SIG-M5 treated with dmso at 0.1 percent for 504 hours (cell line): ENCODE results near the gene ATP1B1.
"Not testable (repeated sequence)": the region's sequence is repeated elsewhere in the genome, so short reads cannot be mapped to it uniquely, and the experiment has no call there.

Source experiments
- DNase-seq: peaks from one replicate; lab custom pipeline; 2025; ENCODE audit not compliant: unreplicated experiment; lab: John Stamatoyannopoulos, UW

Gene ATP1B1

DNA sequence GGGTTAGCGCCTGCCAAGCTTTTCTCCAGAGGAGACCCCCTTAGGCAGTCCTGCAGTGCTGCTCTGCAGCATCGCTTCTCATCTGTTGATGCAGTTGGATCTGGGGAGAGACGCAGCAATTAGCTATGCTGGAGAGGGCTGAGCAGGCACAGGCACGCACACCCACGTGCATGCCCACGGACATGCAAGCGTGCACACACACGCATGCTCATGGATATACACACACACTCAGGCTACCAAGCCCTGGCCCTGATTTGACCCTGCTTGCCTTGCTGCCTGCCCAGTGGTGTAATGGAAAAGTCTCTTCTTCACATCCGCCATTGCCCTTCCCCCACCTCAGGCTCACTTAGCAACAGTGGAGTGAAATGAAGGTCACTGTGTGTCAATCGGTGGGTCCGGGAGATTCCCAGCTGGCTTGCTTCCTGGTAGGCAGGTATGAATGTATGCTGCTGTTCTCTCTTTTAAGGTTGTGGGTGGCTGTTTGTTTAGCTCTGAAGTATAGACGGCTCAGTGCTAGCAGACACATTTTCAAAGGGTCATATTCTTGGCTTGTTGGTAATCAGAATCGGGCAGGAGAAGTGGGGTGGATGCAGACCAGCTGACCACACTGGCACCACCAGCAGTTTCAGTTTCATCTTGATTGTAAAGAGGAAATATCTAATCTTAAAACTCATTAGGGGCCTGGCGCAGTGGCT is 9.5 kb downstream of the ATP1B1 start:
- DNase-seq: no peak

DNA sequence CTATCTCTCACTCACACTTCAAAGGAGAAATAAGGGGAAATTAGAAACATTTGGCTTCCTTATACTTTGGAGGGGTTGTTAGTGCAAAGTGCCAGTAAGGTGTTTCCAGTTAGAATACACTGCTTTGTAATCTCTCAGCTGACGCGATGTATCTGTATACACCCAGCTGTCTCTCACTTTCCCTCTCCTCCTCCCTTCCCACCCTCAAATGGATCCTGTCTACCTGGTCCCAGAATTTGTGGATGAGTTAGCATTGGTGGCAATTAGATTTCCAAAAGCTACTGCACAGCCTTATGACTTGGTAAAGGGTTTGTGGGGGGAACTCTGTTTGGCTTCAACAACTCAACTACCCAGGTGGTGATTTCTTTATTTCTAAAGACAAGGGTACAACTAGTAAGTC is 10.5 kb downstream of the ATP1B1 start:
- DNase-seq: no peak

DNA sequence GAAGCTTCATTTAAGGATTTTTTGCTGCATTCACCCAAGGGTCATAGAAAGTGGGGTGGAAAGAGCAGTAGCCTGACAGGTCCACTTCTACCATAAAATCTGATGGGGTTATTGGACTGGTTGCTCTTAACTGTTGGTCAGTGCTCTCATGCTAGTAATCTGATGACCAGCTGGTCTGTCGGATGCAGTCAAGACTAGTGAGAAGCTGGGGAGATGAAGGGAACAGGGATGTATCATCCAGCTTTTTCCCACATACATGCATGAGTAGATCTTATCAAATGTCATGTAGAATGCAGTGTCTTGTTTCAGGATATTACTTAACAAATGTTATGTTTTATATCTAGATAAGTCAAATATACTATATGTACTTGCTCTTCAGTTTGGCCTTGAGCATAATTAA is 11.1 kb downstream of the ATP1B1 start:
- no peak for DNase-seq

DNA sequence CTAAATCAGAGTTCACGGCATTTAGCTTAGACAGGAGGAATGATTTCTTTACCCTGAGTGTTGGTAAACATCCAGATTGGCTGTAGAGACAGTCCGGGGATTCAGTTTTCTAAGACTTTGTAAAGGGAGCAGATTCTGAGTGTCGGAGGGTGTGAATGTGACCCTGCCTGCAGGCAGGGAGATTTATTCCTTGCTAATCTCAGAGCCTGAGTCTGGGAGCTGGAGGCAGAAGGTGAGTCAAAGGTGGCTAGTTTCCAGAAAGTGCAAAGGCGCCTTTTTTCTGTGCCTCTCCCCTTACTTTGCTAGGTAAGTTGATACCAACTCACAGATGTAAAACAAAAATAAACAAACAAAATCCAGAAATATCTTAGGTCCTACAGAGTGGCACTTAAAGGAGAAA is 11.7 kb downstream of the ATP1B1 start:
- no peak for DNase-seq

DNA sequence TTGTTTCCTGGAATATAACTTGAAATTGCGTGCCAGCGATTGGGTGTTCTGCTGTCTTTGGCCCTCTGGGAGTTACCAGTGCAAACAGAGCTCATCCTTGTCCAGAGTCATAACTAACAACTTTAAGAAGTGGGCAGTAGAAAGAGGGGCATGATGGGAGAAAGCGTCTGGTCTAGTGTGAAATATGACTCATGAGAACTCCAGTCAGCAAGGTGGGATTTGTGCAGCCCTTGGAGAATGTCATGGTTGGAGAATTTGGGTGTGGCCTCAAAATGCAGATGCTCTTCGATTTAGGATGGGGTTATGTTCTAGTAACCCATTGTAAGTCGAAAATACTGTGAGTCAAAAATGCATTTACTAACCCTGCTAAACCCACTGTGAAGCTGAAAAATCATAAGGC is 12.9 kb downstream of the ATP1B1 start:
- DNase-seq: no peak

DNA sequence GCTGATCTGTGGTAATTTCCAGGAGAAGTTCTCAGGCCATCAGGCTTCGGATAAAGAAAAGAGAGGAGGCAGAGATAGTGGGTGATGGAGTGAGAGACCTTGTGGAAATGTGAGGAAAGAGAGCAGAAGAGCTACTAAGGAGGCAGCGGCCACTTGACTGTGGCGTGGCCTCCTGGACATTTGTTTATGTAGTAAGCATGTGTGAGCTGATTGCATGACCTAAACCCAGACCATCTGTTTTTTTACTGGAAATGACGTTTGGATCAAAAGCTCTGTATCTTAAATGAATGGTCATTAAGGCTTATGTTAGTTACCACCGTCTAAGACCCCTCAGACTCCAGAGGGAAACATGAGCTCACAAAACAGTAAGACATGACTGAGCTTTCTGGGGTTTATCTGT is 13.6 kb downstream of the ATP1B1 start:
- no peak for DNase-seq

DNA sequence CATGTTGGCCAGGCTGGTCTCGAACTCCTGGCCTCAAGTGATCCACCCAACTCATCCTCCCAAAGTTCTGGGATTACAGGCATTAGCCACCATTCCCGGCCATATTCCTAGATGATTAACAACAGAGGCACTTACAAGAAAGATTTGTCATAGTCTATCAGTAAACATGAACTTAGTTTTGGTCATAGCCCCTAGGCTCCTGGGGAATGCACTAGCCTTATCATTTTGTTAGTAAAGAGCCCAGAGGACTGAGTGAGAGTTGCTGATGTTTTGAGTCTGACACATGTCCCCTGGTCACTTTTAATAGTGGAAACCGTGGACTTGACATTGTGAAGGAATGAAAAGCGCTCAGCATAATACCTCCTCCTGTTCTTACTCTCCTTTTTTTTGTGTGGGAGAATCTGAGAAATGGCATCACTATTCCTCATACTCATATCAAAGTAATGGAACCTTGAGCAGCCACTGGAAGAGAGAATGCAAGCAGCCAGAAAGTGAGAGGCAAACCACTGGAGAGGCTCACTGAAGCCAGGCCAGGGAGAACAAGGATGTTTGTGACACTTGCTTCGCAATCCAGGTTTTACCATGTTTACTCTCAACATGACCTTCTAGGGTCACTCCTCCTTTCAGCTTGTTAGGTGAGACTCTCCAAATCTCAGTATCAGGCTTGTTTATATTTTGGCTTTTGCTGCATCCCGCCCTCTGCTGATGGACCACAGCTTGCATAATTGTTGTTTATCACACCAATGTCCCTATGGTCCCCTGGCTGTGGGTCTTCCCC is 14.8 kb downstream of the ATP1B1 start:
- no peak for DNase-seq

DNA sequence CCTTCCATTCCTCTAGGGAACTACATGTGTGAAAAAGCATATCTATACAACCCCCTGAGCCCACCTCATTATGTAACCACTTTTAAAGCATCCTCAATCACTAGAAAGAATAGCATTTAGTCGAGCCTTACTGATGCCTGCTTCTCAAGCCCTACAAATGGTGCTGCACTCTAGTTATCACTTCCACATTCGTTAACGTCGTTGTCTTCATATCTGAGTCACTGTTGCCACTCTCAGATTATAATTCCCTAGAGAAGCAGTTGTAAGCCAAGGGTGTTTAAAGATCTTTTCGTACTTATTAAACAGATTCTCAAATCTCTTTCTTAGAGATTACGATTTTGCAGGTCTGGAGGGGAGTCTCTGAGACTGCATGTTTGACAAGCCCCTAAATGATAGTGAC is 16.5 kb downstream of the ATP1B1 start:
- DNase-seq: no peak

DNA sequence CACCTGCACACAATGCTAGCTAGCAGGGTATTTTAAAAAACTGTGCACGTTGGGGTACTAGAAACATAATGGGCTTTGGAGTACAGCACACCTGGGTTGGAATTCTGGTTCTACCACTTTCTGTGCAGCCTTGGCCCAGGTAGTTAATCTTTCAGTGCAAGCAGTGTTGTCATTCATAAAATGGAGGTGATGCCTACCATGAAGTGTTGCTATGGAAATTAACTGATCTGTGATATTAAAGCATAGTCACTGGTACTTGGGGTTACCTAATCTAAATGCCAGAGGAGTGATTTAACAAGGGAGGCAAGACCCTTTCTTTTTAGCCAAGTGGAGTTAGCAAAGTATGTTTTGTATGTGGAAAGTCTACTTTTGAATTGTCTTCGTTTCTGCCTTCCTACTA is 18.0 kb downstream of the ATP1B1 start:
- DNase-seq: peak; percentile 26

DNA sequence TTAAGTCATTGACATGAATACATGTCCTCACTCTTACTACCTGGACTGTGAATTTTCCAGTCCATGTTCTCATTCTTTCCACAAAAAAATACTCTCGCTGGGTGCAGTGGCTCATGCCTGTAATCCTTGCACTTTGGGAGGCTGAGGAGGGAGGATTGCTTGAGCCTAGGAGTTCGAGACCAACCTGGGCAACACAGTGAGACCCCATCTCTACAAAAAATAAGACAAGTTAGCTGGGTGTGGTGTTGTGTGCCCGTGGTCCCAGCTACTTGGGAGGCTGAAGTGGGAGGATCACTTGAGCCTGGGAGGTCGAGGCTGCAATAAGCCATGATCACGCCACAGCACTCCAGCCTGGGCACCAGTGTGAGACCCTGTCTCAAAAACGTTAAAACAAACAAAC is 19.1 kb downstream of the ATP1B1 start:
- DNase-seq: not testable (repeated sequence)

DNA sequence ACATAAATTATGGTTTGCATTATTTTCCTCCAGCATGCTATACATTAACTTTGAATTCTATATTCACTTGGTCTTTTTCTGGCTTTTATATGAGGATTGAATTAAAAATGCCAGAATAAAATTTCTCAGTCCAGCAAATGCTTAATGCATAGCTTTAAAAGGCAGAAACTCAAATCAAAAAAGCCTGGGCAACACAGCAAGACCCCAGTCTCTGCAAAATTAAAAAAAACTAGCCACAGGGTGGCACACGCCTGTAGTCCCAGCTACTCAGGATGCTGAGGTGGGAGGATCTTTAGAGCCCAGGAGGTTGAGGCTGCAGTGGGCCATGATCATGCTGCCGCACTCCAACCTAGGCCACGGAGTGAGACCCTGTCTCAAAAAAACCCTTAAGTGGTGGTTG is 19.8 kb downstream of the ATP1B1 start:
- no peak for DNase-seq

DNA sequence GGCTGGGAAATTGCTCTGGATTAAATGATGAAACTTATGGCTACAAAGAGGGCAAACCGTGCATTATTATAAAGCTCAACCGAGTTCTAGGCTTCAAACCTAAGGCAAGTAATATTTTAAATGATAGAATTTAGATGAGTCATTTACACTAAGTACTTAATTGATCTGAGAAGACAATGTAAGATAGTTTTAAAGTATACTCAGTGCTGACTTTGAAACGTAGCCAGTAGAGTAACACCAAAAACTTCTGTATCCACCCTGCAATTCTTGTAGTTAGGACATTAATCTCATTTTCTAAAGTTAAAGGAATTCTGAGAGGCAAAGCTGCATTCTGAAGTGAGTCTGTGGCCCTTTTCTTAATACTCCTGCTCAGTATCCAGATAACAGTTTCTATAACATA is 20.8 kb downstream of the ATP1B1 start:
- no peak for DNase-seq

DNA sequence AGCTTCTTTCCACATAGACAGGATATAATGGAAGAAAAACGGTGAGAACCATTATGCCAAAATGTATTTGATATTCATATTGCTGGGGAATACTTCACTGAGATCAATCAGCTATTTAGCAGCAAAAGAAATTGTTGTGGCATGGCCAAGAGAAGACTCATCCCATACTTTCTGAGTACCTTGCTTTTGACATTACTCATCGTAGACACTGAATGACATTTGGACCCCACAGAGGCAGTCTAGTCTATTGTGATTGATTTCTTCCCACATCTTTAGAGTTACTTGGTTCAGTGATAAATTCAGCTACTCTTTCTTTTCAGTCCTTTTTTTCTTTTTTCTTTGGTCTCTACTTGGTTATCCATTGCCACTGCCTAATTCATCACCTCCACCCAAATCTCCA is 22.1 kb downstream of the ATP1B1 start:
- no peak for DNase-seq

DNA sequence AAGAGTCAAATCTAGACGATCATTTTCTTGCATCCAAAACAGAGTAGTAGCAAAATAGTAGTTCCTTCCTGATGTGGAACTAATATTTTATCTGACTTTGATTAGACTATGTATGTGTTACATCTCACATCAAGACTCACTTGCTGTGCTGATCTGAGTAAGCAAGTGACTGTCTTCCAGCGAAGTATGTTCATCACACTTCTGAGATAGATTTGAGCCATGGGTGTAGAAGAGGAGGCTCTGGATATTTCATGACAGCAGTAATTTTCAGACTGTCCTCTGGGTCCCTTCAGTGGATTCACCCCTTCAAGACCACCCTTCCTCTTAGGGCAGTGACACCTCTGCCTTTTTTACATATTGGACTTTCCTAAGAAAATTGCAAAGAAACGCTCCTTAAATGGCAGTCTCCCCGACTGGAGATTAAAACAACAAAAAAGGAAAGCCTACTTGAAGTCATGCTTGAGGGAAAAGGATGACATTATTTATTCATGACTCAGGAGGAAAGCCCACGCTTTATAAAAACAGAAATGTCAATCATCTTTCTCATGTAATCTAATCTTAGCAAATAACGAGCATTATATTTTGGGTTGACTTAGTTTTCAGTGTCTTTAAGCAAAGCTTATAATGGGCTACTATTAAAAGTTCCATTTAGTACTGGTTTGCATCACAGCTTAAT is 22.8 kb downstream of the ATP1B1 start:
- DNase-seq: no peak

DNA sequence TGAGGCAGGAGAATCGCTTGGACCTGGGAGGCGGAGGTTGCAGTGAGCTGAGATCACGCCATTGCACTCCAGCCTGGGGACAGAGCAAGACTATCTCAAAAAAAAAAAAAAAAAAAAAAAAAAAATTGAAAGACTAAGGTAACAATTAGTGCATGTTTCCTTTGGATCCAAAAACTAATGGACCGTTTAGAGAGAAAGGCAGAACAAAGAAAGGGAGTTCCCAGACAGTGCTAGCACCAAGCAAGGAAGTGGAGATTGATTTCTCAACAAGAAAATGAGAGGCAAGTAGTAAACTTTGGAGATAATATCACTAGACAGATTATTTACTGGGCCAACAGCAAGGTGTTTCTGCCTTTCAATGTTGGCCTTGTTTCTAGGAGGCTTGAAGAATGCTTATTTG is 24.2 kb downstream of the ATP1B1 start:
- DNase-seq: no peak

DNA sequence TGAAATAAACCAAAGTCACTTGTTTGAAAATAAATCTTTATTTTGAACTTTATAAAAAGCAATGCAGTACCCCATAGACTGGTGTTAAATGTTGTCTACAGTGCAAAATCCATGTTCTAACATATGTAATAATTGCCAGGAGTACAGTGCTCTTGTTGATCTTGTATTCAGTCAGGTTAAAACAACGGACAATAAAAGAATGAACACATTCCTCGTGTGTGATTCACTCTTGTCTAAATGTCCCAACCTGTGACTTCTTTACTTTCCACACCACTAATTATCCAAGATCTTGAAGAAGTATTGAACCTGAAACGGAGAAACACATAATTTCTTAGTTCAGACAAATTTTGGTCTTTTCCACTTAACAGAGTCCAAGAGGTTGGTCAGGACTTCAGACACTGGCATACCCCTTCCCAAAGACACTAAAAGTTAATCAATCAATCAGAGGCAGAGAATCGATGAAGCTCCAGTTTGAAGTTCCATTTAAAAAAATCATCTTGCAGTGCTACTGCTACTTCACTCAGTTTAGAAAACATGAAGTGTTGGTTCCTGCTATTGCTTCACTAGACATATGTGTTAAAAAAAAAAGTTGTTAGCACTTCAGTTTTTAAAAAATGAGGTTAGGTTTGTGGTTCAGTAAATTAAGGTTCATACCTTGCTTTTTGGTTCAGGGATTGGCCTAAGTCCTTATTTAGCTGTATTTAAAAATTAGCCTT is 26.2 kb downstream of the ATP1B1 start:
- DNase-seq: no peak

DNA sequence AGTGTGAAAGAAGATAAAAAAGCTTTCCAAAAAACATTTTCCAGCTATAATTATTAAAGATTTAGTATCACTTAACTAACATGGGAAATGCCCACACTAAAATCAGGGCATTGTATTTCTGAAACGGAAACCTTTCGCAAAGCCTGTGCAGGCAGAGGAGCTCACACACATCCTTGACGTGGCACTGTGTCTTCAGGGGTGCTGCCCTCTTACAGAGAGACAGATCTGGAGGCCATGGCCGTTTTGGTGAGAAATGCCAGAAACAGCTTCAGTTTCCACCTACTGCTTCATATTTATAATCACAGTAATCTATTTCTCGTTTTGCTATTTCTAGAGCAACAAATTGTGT is 26.7 kb downstream of the ATP1B1 start:
- DNase-seq: no peak

DNA sequence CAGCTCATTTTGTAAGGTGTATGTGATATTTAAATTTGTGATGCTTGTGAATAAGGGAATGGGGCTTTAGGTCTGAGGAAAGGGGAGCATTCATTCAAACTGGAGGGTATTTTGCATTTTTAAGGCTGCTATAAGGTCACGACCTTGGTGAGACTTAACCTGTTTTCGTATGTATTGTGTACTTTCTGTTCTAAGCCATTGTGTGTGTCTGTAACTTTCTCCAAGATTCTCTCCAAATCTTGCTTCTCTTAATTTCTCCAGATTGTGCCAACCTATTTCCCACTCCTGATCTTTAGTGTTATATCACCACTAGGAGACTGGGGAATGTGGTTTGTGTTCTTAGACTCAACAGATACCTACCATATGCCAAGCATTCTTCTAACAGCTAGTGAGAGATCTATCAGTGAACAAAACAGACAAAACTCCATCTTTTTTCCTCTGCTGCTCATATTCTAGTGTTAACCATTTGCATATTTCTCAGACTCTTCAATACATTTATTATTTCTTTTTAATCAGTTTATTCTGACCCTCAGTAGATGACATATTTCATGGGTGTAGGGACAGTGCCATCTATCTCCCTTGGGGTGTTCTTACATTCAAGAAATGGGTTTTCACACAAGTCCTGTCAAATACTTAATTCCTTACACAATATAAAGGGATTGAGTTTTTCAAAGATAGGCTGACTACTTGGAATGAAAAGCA is 27.5 kb downstream of the ATP1B1 start:
- no peak for DNase-seq

DNA sequence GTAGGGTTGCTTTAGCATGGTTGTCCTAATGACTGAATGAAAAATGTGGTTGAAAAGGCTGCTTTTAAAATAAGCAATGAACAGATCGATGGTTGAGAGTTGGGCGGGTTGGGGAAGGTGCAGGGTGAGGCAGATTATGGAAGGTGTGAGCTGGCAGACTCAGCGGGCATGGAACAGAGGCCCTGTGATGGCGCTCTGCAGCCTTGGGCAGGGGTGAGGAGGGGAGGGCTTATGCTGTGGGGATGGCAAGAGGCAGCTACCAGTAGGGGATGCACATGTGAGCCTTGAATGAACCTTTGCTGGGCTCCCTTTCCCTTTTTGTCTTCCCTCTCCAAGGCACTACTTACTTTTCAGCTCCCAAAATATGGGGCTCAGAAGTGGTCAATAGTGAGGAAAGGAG is 30.9 kb downstream of the ATP1B1 start:
- no peak for DNase-seq

DNA sequence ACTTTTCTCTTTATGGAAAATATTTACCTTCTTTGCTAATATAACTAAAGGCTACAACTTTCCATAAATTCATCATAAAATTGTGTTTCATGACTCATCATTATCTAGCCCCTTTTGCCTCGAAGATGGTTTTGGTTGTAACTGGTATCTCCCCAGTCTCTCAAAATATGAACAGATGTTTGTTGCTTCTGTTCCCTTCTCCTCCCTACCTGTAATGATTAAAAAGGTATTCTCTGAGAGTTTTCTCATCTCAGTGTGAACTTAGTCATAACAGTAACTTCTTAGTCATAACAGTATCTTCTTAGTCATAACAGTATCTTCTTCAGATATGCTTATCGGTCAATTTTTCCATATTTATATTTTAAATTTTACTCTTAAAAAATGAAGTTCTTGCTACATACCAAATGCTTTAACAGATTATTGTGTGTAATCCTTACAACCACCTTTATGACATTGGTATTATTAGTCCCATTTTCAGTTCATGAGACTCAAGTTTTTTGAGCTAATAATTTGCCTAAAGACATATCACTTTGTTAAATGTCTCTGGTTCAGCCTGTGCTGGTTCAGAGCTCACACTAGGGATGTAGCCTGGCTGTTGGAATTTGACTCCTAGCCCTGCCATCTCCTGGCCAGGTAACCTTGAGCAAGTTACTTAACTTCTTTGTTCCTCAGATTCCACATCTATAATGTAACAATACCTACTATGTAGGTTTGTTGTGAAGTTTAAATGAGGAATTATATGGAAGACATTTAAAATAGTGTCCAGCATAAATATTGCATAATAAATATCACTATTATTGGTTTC is 32.6 kb downstream of the ATP1B1 start:
- no peak for DNase-seq
